Neural progenitor cell (in vitro differentiated cells): Measurements from ENCODE around the gene SGCG.
A peak's percentile ranks its signal among the peaks of the same experiment; 100 is the strongest.

Experiments
- EZH2 ChIP-seq: fragments of 200-600 bp; sonication (generic); IDR thresholded peaks from 2 replicates; pipeline ENCODE4 v1.6.1; 2017; ENCODE audit warnings: antibody characterized with exemption, mild to moderate bottlenecking, moderate library complexity
- EZH2phosphoT487 ChIP-seq: fragments of 200-600 bp; sonication (generic); IDR thresholded peaks from 2 replicates; pipeline ENCODE4 v1.6.1; 2017; ENCODE audit warnings: antibody characterized with exemption
- TF ChIP-seq, protein P1 (sequence below): fragments of 200-600 bp; sonication (generic); IDR thresholded peaks from 2 replicates; pipeline ENCODE4 v1.5.1; 2017; ENCODE audit warnings: antibody characterized with exemption, mild to moderate bottlenecking

GRCh38 chr13:23159760-23160637 is 20.8 kb upstream of the SGCG start:
- TF ChIP-seq, protein P1, sequence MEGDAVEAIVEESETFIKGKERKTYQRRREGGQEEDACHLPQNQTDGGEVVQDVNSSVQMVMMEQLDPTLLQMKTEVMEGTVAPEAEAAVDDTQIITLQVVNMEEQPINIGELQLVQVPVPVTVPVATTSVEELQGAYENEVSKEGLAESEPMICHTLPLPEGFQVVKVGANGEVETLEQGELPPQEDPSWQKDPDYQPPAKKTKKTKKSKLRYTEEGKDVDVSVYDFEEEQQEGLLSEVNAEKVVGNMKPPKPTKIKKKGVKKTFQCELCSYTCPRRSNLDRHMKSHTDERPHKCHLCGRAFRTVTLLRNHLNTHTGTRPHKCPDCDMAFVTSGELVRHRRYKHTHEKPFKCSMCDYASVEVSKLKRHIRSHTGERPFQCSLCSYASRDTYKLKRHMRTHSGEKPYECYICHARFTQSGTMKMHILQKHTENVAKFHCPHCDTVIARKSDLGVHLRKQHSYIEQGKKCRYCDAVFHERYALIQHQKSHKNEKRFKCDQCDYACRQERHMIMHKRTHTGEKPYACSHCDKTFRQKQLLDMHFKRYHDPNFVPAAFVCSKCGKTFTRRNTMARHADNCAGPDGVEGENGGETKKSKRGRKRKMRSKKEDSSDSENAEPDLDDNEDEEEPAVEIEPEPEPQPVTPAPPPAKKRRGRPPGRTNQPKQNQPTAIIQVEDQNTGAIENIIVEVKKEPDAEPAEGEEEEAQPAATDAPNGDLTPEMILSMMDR = no peak
- TF ChIP-seq EZH2 (peak; percentile 65), EZH2phosphoT487 (peak; percentile 2)
